T follicular helper cell (primary cell): Measurements from ENCODE around the gene CFAP53.

Experiments
- DNase-seq: peaks from one replicate; pipeline ENCODE4 v3.0.0-alpha.2; 2020; ENCODE audit warnings: low read depth

CFAP53 gene

DNA sequence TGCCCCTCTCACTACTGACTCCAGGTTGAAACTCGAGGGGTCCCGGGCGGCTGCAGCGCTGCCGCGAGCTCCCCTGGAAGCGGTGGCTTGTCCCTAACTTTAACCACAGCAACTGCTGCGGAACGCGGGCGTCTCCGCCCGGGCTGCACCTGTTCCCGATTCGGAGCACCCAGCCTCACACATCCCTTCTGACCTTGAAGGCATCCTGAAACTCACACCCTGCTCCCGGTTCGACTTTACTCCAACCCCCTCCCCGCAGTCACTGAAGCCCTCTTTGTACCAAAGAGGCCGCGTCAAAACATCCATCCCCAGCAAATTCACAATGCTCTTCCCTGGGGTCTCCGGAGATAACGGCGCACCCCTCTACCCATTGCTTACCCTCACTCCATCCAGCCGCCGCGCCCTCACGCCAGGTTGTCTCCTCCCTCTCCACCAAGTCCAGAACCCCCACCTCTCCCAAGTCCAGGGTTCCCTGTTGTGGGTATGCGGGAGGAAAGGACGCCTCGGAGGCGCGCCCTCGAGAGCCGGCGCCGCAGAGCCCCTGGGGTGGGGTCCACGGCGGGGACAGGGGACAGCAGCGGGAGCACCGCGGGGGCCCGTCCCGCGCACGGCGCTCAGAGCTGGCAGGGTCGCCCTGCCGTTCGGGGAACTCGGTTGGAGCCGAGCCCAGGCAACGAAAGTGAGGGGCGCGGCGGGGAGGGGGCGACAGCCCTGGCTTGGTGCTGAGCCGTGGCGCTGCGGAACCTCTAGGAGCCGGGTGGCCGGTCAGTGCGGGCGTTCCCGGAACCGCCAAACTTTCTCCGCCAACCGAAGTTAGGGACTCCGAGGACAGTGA is 72.3 kb downstream of the CFAP53 start:
- DNase-seq: no peak

- DNase-seq: no peak
Measured at GRCh38 chr18:50192995-50193795, 73.1 kb downstream of the CFAP53 start.

GRCh38 chr18:50190926-50191325 is 75.4 kb downstream of the CFAP53 start:
- DNase-seq: no peak

DNA sequence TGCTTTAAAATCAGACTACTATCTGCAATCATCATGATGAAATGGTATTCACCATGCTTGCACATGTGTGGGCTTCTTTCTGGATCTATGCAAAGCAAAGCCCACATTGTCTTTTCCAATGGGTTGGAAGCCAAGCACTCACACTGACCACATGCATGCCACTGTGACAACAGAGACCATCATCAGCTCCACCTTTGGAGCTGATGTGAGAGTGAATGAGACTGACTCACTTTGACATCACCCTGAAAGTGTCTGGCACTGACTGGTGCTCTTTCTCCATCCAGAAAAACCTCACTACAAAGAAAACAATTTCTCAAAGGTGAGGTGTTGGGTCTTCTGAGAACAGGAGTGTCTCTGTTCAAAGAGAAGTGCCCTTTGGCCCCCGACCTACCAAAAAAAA is 76.1 kb downstream of the CFAP53 start:
- no peak for DNase-seq

GRCh38 chr18:50189160-50189559 is 77.1 kb downstream of the CFAP53 start:
- DNase-seq: no peak

GRCh38 chr18:50188652-50189051 is 77.6 kb downstream of the CFAP53 start:
- DNase-seq: no peak

- DNase-seq: no peak
Measured at GRCh38 chr18:50187659-50188058, 78.6 kb downstream of the CFAP53 start.

DNA sequence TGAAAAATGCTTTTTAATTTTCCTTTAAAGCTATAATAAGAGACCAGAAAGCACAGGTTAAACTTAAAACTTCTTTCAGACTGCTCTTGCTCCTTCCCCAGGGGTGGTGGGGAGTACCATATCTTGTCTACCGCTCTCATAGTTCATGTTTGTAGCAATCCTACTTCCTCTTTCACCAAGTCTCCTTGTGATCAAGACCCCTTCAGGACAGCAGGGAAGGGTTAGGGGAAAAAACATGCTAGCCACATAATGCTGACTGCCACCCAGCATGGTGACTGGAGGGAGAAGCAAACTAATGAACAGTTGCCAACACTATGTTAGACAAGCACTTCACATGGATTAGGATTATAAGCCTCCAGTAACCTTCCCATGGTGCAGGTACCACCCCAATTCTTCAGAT is 79.9 kb downstream of the CFAP53 start:
- no peak for DNase-seq

DNA sequence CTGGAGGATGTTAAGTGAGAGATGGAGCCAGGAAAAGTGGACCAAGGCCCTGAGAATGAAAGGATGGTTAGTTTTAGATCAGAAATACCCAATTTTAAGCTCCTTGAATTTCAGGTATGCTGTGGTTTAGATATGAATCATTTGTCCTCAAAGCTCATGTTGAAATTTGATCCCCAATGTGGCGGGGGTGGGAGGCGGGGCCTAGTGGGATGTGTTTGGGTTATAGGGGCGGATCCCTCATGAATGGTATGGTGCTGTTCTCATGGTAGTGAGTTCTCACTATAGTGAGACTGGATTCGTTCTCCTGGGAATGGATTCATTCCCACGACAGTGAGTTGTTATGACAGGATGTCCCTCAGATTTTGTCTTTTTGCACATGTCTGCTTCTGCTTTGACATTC is 82.7 kb downstream of the CFAP53 start:
- no peak for DNase-seq

- no peak for DNase-seq
Measured at GRCh38 chr18:50182511-50182910, 83.8 kb downstream of the CFAP53 start.

DNA sequence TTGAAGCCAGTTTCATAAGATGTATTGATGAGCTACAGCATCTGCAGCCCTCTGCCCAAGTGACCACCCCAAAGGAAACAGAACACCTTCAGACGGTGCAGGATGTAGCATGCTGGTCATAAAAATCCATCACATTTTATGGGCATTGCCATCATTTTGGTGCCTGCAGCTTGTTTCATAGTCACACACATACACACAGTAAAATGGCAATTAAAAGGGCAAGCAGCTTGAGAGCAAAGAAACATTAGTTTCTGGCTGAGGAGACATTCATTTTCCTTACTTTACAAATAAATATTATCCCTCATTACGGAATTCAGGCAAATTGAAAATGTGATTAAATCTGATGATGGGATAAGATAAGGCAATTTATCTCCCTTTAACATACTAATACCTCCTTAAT is 84.7 kb downstream of the CFAP53 start:
- DNase-seq: no peak

GRCh38 chr18:50179465-50179864 is 86.8 kb downstream of the CFAP53 start:
- no peak for DNase-seq

- no peak for DNase-seq
Measured at GRCh38 chr18:50177294-50177992, 88.9 kb downstream of the CFAP53 start.
